Measurements from ENCODE around the gene RXFP3. TPM values are rescaled to one million over a fixed set of nuclear protein-coding genes. Genes with fewer than 3 reads are reported as not detected.

RXFP3 gene
- total and polyA plus RNA-seq, 5 experiments from 2014 or later: not detected

- DNase-seq (peak in 3 of 10 donors; percentile 1 to 24 (median 23)), ATAC-seq (peak; percentile 58 to 61)
- peaks cover 0 to 13% (median 7%) of the 10 kb centered on the region in 4 donors for H3K4me1 Mint-ChIP-seq
- peak overlapping the region in 1 of 10 donors; percentile 10 for H3K27ac Mint-ChIP-seq
- no peak overlapping the region for H3K4me3 Mint-ChIP-seq
- H3K36me3 Mint-ChIP-seq: no peaks in the 10 kb centered on the region
- no peaks in the 10 kb centered on the region for H3K27me3 Mint-ChIP-seq
- H3K9me3 Mint-ChIP-seq: no peaks in the 10 kb centered on the region
- POLR2A ChIA-PET: no interaction called here
These were observed 33.6 kb downstream of the RXFP3 start for GRCh38 chr5:33969572-33970452.

- peaks cover 0 to 10% (median 0%) of the 10 kb centered on the region in 5 donors for H3K27me3 Mint-ChIP-seq
- POLR2A ChIA-PET: no interaction called here
- H3K9me3 Mint-ChIP-seq: no peaks in the 10 kb centered on the region
- H3K36me3 Mint-ChIP-seq: peaks cover 0 to 3% (median 0%) of the 10 kb centered on the region in 3 donors
- peak overlapping the region in 1 of 10 donors; percentile 3 for H3K27ac Mint-ChIP-seq
- ATAC-seq (no peak), DNase-seq (peak in 2 of 10 donors; percentile 1 to 6)
- H3K4me3 Mint-ChIP-seq: no peak overlapping the region
- H3K4me1 Mint-ChIP-seq: peaks cover 0 to 10% (median 6%) of the 10 kb centered on the region in 4 donors
These were observed 37.1 kb downstream of the RXFP3 start for GRCh38 chr5:33973271-33973670.

- Mint-ChIP-seq H3K4me3 (no peak overlapping the region), H3K36me3 (peaks cover 0 to 3% (median 0%) of the 10 kb centered on the region in 3 donors), H3K27me3 (peaks cover 0 to 10% (median 2%) of the 10 kb centered on the region in 5 donors), H3K4me1 (peaks cover 0 to 10% (median 5%) of the 10 kb centered on the region in 4 donors), H3K27ac (no peak overlapping the region), H3K9me3 (no peaks in the 10 kb centered on the region)
- ATAC-seq (no peak), DNase-seq (no peak)
- POLR2A ChIA-PET: no interaction called here
These were observed 39.7 kb downstream of the RXFP3 start for GRCh38 chr5:33975852-33976251.

- H3K36me3 Mint-ChIP-seq: peaks cover 0 to 3% (median 0%) of the 10 kb centered on the region in 3 donors
- POLR2A ChIA-PET: no interaction called here
- H3K4me3 Mint-ChIP-seq: no peak overlapping the region
- peaks cover 0 to 10% (median 5%) of the 10 kb centered on the region in 4 donors for H3K4me1 Mint-ChIP-seq
- DNase-seq (no peak), ATAC-seq (no peak)
- peaks cover 0 to 10% (median 2%) of the 10 kb centered on the region in 5 donors for H3K27me3 Mint-ChIP-seq
- H3K27ac Mint-ChIP-seq: no peak overlapping the region
- H3K9me3 Mint-ChIP-seq: no peaks in the 10 kb centered on the region
These were observed 40.1 kb downstream of the RXFP3 start for GRCh38 chr5:33976307-33976706.

GRCh38 chr5:33978306-33978705 lies 42.1 kb downstream of the RXFP3 start:
- ATAC-seq: no peak
- Mint-ChIP-seq H3K4me1 (peaks cover 0 to 5% (median 3%) of the 10 kb centered on the region in 4 donors), H3K36me3 (peaks cover 0 to 3% (median 0%) of the 10 kb centered on the region in 3 donors), H3K27ac (no peak overlapping the region), H3K4me3 (no peak overlapping the region), H3K9me3 (no peaks in the 10 kb centered on the region), H3K27me3 (peaks cover 0 to 10% (median 2%) of the 10 kb centered on the region in 5 donors)
- POLR2A ChIA-PET: no interaction called here
- no peak for DNase-seq

GRCh38 chr5:33980030-33980429 lies 43.8 kb downstream of the RXFP3 start:
- Mint-ChIP-seq H3K27me3 (peaks cover 0 to 10% (median 2%) of the 10 kb centered on the region in 5 donors), H3K9me3 (no peaks in the 10 kb centered on the region), H3K4me3 (no peak overlapping the region), H3K27ac (no peak overlapping the region), H3K4me1 (no peaks in the 10 kb centered on the region), H3K36me3 (peaks cover 0 to 3% (median 0%) of the 10 kb centered on the region in 3 donors)
- ATAC-seq (no peak), DNase-seq (no peak)
- POLR2A ChIA-PET: no interaction called here

GRCh38 chr5:33981408-33982162 lies 45.4 kb downstream of the RXFP3 start:
- ATAC-seq (no peak), DNase-seq (no peak)
- H3K4me1 Mint-ChIP-seq: no peaks in the 10 kb centered on the region
- peaks cover 0 to 5% (median 2%) of the 10 kb centered on the region in 5 donors for H3K27me3 Mint-ChIP-seq
- no peaks in the 10 kb centered on the region for H3K9me3 Mint-ChIP-seq
- H3K4me3 Mint-ChIP-seq: no peak overlapping the region
- H3K36me3 Mint-ChIP-seq: peaks cover 0 to 3% (median 3%) of the 10 kb centered on the region in 3 donors
- POLR2A ChIA-PET: no interaction called here
- no peak overlapping the region for H3K27ac Mint-ChIP-seq

GRCh38 chr5:33984178-33984577 lies 48.0 kb downstream of the RXFP3 start:
- Mint-ChIP-seq H3K36me3 (peaks cover 10 to 23% (median 17%) of the 10 kb centered on the region in 3 donors), H3K4me3 (no peak overlapping the region), H3K27me3 (peaks cover 0 to 2% (median 0%) of the 10 kb centered on the region in 5 donors), H3K4me1 (no peaks in the 10 kb centered on the region), H3K27ac (no peak overlapping the region), H3K9me3 (no peaks in the 10 kb centered on the region)
- DNase-seq (no peak), ATAC-seq (no peak)
- POLR2A ChIA-PET: no interaction called here

GRCh38 chr5:33984671-33985124 lies 48.5 kb downstream of the RXFP3 start, which contains the start of gene SLC45A2:
SLC45A2 (minus strand) TSS chr5:33984693; CDS start chr5:33984583, 110 bp downstream.
- POLR2A ChIA-PET: no interaction called here
- H3K9me3 Mint-ChIP-seq: no peaks in the 10 kb centered on the region

GRCh38 chr5:33985447-33985846 lies 49.3 kb downstream of the RXFP3 start:
- ATAC-seq (no peak), DNase-seq (no peak)
- Mint-ChIP-seq H3K27ac (no peak overlapping the region), H3K4me3 (no peak overlapping the region), H3K9me3 (no peaks in the 10 kb centered on the region), H3K4me1 (no peaks in the 10 kb centered on the region), H3K36me3 (peaks cover 13 to 27% (median 21%) of the 10 kb centered on the region in 3 donors), H3K27me3 (peaks cover 0 to 1% (median 0%) of the 10 kb centered on the region in 5 donors)
- POLR2A ChIA-PET: no interaction called here

More at GRCh38 chr5:33984671-33985124, 48.5 kb downstream of the RXFP3 start, which contains the start of gene SLC45A2:
- Mint-ChIP-seq H3K36me3 (peaks cover 13 to 27% (median 21%) of the 10 kb centered on the region in 3 donors), H3K27me3 (peaks cover 0 to 2% (median 0%) of the 10 kb centered on the region in 5 donors), H3K4me3 (no peak within 1 kb of the TSS), H3K4me1 (no peaks in the 10 kb centered on the region), H3K27ac (no peak within 1 kb of the TSS)
- ATAC-seq (no peak), DNase-seq (no peak)

Measured in naive thymus-derived CD8-positive, alpha-beta T cell (primary cell).